Ovary (tissue), 9 donors: ENCODE data around the gene UBA52. TPM values are rescaled to one million over a fixed set of nuclear protein-coding genes. Genes with fewer than 3 reads are reported as not detected.

Source experiments
- DNase-seq, 5 donors: peaks; one replicate each; pipeline ENCODE4 v3.0.0-alpha.2; 2019 to 2020
- H3K27ac ChIP-seq, 2 donors: fragments of 200-600 bp; one replicate each; pipeline versions ENCODE4 v1.5.1 to v1.8.0; 2019 to 2022
- H3K27me3 ChIP-seq: fragments of 200-600 bp; one replicate; pipeline ENCODE4 v1.8.0; 2022
- H3K36me3 ChIP-seq: fragments of 200-600 bp; sonication (generic); one replicate; pipeline ENCODE4 v1.5.1; 2019
- H3K4me1 ChIP-seq: one replicate; pipeline ENCODE4 v1.8.1; 2013; ENCODE audit warnings: mild to moderate bottlenecking, moderate library complexity; ENCODE audit not compliant: insufficient read depth
- H3K4me3 ChIP-seq: fragments of 200-600 bp; sonication (generic); one replicate; pipeline ENCODE4 v1.5.1; 2017
- H3K9me3 ChIP-seq, 2 donors: fragments of 200-600 bp in 1 of 2; sonication (generic) in 1 of 2; one replicate each; pipeline versions ENCODE4 v1.5.1 to v1.8.1; 2013 to 2019; ENCODE audit warnings: mild to moderate bottlenecking in 1 of 2, moderate library complexity in 1 of 2
- EP300 ChIP-seq: sonication (generic); formaldehyde crosslinking; IDR thresholded peaks from one replicate; pipeline ENCODE4 v1.6.1; 2017; ENCODE audit warnings: antibody characterized with exemption
- POLR2A ChIP-seq: fragments of 450-650 bp; IDR thresholded peaks from one replicate; pipeline ENCODE4 v1.6.1; 2017; ENCODE audit warnings: antibody characterized with exemption, mild to moderate bottlenecking, moderate library complexity
- WGBS, 3 donors: extraction: QIAGEN DNeasy Blood & Tissue Kit in 1 of 3; methylation state at CpG; one replicate each; pipeline versions ENCODE4 v1.1.5 to v1.1.7; 2013 to 2017; 5-methylcytosine and 5-hydroxymethylcytosine counted together
- intact Hi-C, 4 donors: fragments of 100-400 bp; cut with DNase I; formaldehyde crosslinking; loops; one replicate each; pipeline versions ENCODE4 v1.11.0 to v1.15.1; 2022 to 2023
- polyA plus RNA-seq, 2 donors: library from polyadenylated mRNA; stranded (reverse); fragments of 200-250 nt in 1 of 2; fragments of 350-450 nt in 1 of 2; fragmentation: Illumina TruSeq in 1 of 2; extraction: RNeasy Lipid Tissue Mini Kit (QIAGEN cat#74804) in 1 of 2; gene quantifications; one replicate each; pipeline ENCODE4 v1.2.3, GENCODE V29; 2013 to 2014
- total RNA-seq, 7 donors: library from RNA; depleted of rRNA in 2 of 7; stranded (reverse); fragments of >200 nt in 2 of 7; fragmentation: NEBNext Ultra II Directional in 3 of 7; extraction: Animal tissue kit (Norgen Biotek cat#: 25700) in 3 of 7; gene quantifications; one replicate each; pipeline versions ENCODE4 v1.1.0 to v1.2.4, GENCODE V29; 2016 to 2023
- TF ChIP-seq, protein P1 (sequence below), 3 donors: fragments of 450-650 bp in 2 of 3; fragments of 200-600 bp in 1 of 3; IDR thresholded peaks; one replicate each; pipeline versions ENCODE4 v1.5.1 to v1.8.0; 2016 to 2022; ENCODE audit warnings: antibody characterized with exemption in 3 of 3, mild to moderate bottlenecking in 1 of 3
- donor health status: DM: no; HTN: no; CAD: no; lungs with moderate emphysema.
- donor health status: DM: no; HTN: no; CAD: no.
- donor health status: Bipolar disorder and iron deficiency.
- donor health status: DM: yes; HTN: yes; CAD: no.
- donor health status: DM: no; HTN: no; CAD: no.
- donor health status: DM: yes; HTN: yes; CAD: no.

Gene UBA52
- total and polyA plus RNA-seq, 9 donors: 1,269 to 1,882 (median 1,409) TPM

- 9 to 20% (median 11%) methylated on average over 9 to 12 of the region's 12 CpGs for WGBS, 3 donors
Observed at GRCh38 chr19:18543814-18544475, 27.7 kb upstream of the UBA52 start.

GRCh38 chr19:18551631-18552030, 20.0 kb upstream of the UBA52 start:
- TF ChIP-seq EP300 (no peak), POLR2A (no peak)
- TF ChIP-seq, protein P1, sequence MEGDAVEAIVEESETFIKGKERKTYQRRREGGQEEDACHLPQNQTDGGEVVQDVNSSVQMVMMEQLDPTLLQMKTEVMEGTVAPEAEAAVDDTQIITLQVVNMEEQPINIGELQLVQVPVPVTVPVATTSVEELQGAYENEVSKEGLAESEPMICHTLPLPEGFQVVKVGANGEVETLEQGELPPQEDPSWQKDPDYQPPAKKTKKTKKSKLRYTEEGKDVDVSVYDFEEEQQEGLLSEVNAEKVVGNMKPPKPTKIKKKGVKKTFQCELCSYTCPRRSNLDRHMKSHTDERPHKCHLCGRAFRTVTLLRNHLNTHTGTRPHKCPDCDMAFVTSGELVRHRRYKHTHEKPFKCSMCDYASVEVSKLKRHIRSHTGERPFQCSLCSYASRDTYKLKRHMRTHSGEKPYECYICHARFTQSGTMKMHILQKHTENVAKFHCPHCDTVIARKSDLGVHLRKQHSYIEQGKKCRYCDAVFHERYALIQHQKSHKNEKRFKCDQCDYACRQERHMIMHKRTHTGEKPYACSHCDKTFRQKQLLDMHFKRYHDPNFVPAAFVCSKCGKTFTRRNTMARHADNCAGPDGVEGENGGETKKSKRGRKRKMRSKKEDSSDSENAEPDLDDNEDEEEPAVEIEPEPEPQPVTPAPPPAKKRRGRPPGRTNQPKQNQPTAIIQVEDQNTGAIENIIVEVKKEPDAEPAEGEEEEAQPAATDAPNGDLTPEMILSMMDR (IDR thresholded peaks at IDR 0.05): no peak
- no peak overlapping the region for H3K4me3 ChIP-seq
- WGBS, 3 donors: 58 to 68% (median 59%) methylated on average over 6 of the region's 6 CpGs
- no peaks in the 10 kb centered on the region for H3K9me3 ChIP-seq
- H3K27ac ChIP-seq: no peak overlapping the region
- H3K27me3 ChIP-seq: no peaks in the 10 kb centered on the region
- no peak for DNase-seq
- no peaks in the 10 kb centered on the region for H3K4me1 ChIP-seq
- no peaks in the 10 kb centered on the region for H3K36me3 ChIP-seq
- intact Hi-C loops: no loop called here

More at GRCh38 chr19:18543814-18544475, 27.7 kb upstream of the UBA52 start:
- H3K27me3 ChIP-seq: no peaks in the 10 kb centered on the region
- no peaks in the 10 kb centered on the region for H3K9me3 ChIP-seq
- no peaks in the 10 kb centered on the region for H3K36me3 ChIP-seq
- intact Hi-C loops: no loop called here
- peak overlapping the region; percentile 93 for H3K4me3 ChIP-seq
- peak in 1 of 5 donors; percentile 38 for DNase-seq
- no peak for TF ChIP-seq EP300
- TF ChIP-seq POLR2A: no peak
- TF ChIP-seq, protein P1 (IDR thresholded peaks at IDR 0.05): no peak
- H3K27ac ChIP-seq: no peak overlapping the region
- H3K4me1 ChIP-seq: no peaks in the 10 kb centered on the region

GRCh38 chr19:18557411-18558201, 14.1 kb upstream of the UBA52 start, which contains the start of gene KXD1:
KXD1 (plus strand) TSS chr19:18557870; CDS start chr19:18562057, 4,187 bp downstream.
- 1% methylated on average over 44 to 58 of the region's 58 CpGs for WGBS, 3 donors
- DNase-seq: peak; percentile 94 to 97 (median 96)
- H3K27me3 ChIP-seq: no peaks in the 10 kb centered on the region
- no peaks in the 10 kb centered on the region for H3K9me3 ChIP-seq
- peak within 1 kb of the TSS; percentile 70 to 92 for H3K27ac ChIP-seq
- TF ChIP-seq, protein P1 (IDR thresholded peaks at IDR 0.05): no peak
- TF ChIP-seq POLR2A (peak; percentile 87), EP300 (peak; percentile 69)
- H3K4me3 ChIP-seq: peak within 1 kb of the TSS; percentile 98
- intact Hi-C loops: no loop called here
- H3K36me3 ChIP-seq: no peaks in the 10 kb centered on the region
- no peaks in the 10 kb centered on the region for H3K4me1 ChIP-seq

DNA sequence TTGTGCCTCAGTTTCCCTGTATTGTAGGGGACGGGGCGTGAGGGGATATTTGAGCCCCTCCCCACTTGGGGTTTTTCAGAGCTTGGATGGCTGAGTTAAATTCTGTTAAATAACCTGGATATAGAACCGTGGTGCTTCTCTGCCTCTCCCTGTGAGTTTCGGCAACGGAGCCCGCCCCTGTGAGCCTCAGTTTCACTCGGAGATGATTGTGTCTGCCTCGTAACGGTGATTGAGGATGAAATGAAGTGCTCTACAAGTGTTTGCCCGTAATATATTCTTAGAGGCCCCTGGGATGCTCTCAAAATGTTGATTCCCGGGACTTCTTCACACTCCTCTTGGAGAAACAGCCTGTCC, 13.5 kb upstream of the UBA52 start:
- no peak for DNase-seq
- Histone ChIP-seq H3K27me3 (no peaks in the 10 kb centered on the region), H3K36me3 (no peaks in the 10 kb centered on the region), H3K27ac (peak overlapping the region; percentile 70 to 92), H3K4me3 (peak overlapping the region; percentile 98), H3K4me1 (no peaks in the 10 kb centered on the region), H3K9me3 (no peaks in the 10 kb centered on the region)
- intact Hi-C loops: no loop called here
- WGBS, 3 donors: 1 to 2% (median 2%) methylated on average over 11 of the region's 11 CpGs
- no peak for TF ChIP-seq POLR2A
- TF ChIP-seq, protein P1 (IDR thresholded peaks at IDR 0.05): peak in 1 of 3 donors; percentile 8
